Chondrocyte (in vitro differentiated cells): ENCODE data around the gene DRC1. TPM values are rescaled to one million over a fixed set of nuclear protein-coding genes. Genes with fewer than 3 reads are reported as not detected.

Experiments
- DNase-seq: peaks from one replicate; pipeline ENCODE4 v3.0.0; 2021; ENCODE audit warnings: mixed read lengths, low spot score
- H3K27ac Mint-ChIP-seq: one replicate; pipeline ENCODE4 v1.8.0; 2021; ENCODE audit warnings: mild to moderate bottlenecking, moderate library complexity, mixed read lengths; ENCODE audit not compliant: unreplicated experiment
- H3K27me3 Mint-ChIP-seq: 2 replicates; pipeline ENCODE4 v1.8.0; 2021; ENCODE audit warnings: low read depth, mixed read lengths
- H3K36me3 Mint-ChIP-seq: 2 replicates; pipeline ENCODE4 v1.8.0; 2021; ENCODE audit warnings: low read depth, mixed read lengths
- H3K4me1 Mint-ChIP-seq: 2 replicates; pipeline ENCODE4 v1.8.0; 2021; ENCODE audit warnings: low read depth, mild to moderate bottlenecking, mixed read lengths
- H3K4me3 Mint-ChIP-seq: one replicate; pipeline ENCODE4 v1.8.0; 2021; ENCODE audit warnings: mild to moderate bottlenecking, moderate library complexity, mixed read lengths; ENCODE audit not compliant: unreplicated experiment
- H3K9me3 Mint-ChIP-seq: 2 replicates; pipeline ENCODE4 v1.8.0; 2021; ENCODE audit warnings: low read depth, mixed read lengths
- total RNA-seq: library from RNA; stranded (reverse); gene quantifications from 3 replicates; pipeline ENCODE4 v1.2.1, GENCODE V29; 2021
- TF ChIP-seq, protein P1 (sequence below): fragments of 200-600 bp; sonication (generic); IDR thresholded peaks from 2 replicates; pipeline ENCODE4 v1.5.0; 2021; ENCODE audit warnings: antibody characterized with exemption, mild to moderate bottlenecking, moderate library complexity

DRC1 gene
- total RNA-seq, 1 donor from 2014 or later, result 0.17 TPM

DNA sequence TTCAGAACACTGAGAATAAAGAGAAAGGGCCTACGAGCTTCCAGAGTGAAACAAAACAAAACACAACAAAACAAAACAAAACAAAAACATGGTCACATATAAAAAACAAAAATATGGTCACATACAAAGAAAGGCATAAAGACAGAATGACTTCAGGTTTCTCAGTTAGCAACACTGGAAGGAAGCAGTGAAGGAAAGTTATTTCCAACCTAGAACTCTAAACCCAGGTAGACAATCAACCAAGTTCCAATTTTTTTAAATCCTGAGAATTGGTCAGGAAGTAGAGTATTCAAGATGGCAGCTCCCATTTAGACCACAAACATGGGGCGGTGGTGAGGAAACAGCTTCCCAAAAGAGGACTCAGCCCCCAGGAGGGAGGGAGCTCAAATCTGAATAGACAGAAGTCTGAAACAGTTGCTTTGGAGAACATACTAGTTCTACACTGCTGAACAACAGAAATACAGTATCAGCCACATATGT, 9.1 kb downstream of the DRC1 start:
- DNase-seq, result no peak
- Mint-ChIP-seq H3K27ac (no peak overlapping the region), H3K9me3 (no peaks in the 10 kb centered on the region), H3K4me1 (no peaks in the 10 kb centered on the region), H3K36me3 (no peaks in the 10 kb centered on the region), H3K4me3 (no peak overlapping the region), H3K27me3 (no peaks in the 10 kb centered on the region)
- TF ChIP-seq, protein P1, sequence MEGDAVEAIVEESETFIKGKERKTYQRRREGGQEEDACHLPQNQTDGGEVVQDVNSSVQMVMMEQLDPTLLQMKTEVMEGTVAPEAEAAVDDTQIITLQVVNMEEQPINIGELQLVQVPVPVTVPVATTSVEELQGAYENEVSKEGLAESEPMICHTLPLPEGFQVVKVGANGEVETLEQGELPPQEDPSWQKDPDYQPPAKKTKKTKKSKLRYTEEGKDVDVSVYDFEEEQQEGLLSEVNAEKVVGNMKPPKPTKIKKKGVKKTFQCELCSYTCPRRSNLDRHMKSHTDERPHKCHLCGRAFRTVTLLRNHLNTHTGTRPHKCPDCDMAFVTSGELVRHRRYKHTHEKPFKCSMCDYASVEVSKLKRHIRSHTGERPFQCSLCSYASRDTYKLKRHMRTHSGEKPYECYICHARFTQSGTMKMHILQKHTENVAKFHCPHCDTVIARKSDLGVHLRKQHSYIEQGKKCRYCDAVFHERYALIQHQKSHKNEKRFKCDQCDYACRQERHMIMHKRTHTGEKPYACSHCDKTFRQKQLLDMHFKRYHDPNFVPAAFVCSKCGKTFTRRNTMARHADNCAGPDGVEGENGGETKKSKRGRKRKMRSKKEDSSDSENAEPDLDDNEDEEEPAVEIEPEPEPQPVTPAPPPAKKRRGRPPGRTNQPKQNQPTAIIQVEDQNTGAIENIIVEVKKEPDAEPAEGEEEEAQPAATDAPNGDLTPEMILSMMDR, result no peak

- Mint-ChIP-seq H3K27me3 (no peaks in the 10 kb centered on the region), H3K4me1 (no peaks in the 10 kb centered on the region), H3K27ac (no peak overlapping the region), H3K9me3 (no peaks in the 10 kb centered on the region), H3K4me3 (no peak overlapping the region), H3K36me3 (no peaks in the 10 kb centered on the region)
- DNase-seq, result no peak
- TF ChIP-seq, protein P1, result no peak
Observed at GRCh38 chr2:26411419-26411818, 9.7 kb downstream of the DRC1 start.

DNA sequence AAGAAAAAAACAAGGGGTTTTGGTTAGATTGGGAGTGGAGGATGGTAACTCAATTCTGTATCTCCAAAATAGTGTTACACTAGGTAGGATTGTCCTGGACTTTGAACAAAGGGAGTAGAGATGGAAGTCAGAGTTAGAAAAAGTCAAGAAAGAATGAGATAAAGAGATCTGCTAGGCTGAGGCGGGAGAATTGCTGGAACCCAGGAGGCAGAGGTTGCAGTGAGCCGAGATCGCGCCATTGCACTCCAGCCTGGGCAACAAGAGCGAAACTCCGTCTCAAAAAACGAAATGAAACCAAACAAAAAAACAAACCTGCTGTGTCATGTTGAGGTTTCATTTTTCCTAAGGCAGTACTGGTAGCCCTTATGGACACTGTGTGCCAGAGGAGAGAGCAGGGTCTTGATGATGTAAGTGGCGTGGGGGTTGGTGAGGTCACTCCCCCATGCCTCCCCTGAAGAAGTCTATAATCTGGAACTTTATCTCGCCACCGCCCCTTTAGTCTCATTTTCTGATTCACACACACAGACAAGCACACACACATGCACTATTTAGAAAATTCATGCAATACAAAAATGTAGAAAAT, 10.5 kb downstream of the DRC1 start:
- Mint-ChIP-seq H3K4me1 (no peaks in the 10 kb centered on the region), H3K4me3 (no peak overlapping the region), H3K9me3 (no peaks in the 10 kb centered on the region), H3K27ac (no peak overlapping the region), H3K36me3 (no peaks in the 10 kb centered on the region), H3K27me3 (no peaks in the 10 kb centered on the region)
- DNase-seq, result no peak
- TF ChIP-seq, protein P1, result no peak

DNA sequence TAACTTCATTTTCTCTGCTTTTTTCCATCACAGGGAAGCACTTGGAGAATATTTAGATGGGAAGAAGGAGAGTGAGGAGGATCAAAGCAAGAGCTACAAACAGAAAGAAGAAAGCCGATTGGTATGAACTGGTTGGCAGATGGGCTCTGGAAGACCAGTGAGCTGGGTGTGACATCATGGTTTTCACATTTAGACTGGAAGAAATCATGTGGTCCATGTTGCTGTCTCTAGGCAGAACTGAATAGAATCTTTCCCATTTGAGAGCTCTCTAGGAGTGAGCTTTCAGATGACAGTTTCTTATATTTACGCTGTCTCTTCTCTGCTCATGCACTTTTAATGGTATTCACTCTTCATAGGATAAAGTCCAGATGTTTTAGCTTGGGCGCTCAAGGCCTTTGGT, 12.6 kb downstream of the DRC1 start:
- H3K4me1 Mint-ChIP-seq, result no peaks in the 10 kb centered on the region
- no peak overlapping the region for H3K27ac Mint-ChIP-seq
- peaks cover 2% of the 10 kb centered on the region for H3K27me3 Mint-ChIP-seq
- no peaks in the 10 kb centered on the region for H3K36me3 Mint-ChIP-seq
- TF ChIP-seq, protein P1, result no peak
- no peaks in the 10 kb centered on the region for H3K9me3 Mint-ChIP-seq
- no peak overlapping the region for H3K4me3 Mint-ChIP-seq
- no peak for DNase-seq

DNA sequence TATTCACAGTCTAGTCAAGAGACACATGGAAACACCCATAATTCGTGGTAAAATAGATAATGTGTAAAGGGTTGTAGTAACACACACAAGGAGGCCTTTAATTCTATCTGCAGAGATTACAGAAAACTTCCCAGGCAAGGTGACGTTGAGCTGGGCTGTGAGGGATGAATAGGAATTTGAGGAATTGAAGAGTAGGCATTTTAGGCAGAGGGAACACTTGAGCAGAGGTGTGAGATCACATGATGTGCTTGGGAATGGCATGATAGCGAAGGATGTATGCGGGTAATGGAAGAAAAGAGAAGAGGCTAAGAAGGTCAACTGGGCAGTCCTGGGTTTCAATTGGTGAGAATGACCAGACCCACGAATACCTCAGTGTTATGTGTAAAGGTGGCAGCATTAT, 20.2 kb downstream of the DRC1 start:
- no peaks in the 10 kb centered on the region for H3K4me1 Mint-ChIP-seq
- TF ChIP-seq, protein P1, result no peak
- no peak for DNase-seq
- H3K27me3 Mint-ChIP-seq, result peaks cover 5% of the 10 kb centered on the region
- no peaks in the 10 kb centered on the region for H3K36me3 Mint-ChIP-seq
- peaks cover 4% of the 10 kb centered on the region for H3K9me3 Mint-ChIP-seq
- no peak overlapping the region for H3K27ac Mint-ChIP-seq
- no peak overlapping the region for H3K4me3 Mint-ChIP-seq
